Brain microvascular endothelial cell (primary cell): ENCODE measurements around the gene TNIP1.

Source experiments
- DNase-seq: peaks from one replicate; pipeline ENCODE4 v3.0.0-alpha.2; 2020
- H3K27ac ChIP-seq: fragments of 250-450 bp; sonication (Bioruptor Pico); 2 replicates; pipeline ENCODE4 v1.5.1; 2020; ENCODE audit warnings: mild to moderate bottlenecking, moderate library complexity
- H3K27me3 ChIP-seq: fragments of 250-450 bp; sonication (Bioruptor Pico); replicated peaks from 2 replicates; pipeline ENCODE4 v1.5.1; 2020; ENCODE audit warnings: mild to moderate bottlenecking
- H3K36me3 ChIP-seq: fragments of 250-450 bp; sonication (Bioruptor Pico); replicated peaks from 2 replicates; pipeline ENCODE4 v1.5.1; 2020; ENCODE audit warnings: mild to moderate bottlenecking
- H3K4me3 ChIP-seq: 2 replicates; pipeline ENCODE4 v1.5.1; 2011; ENCODE audit warnings: low read depth, mild to moderate bottlenecking, control low read depth, low read length, moderate library complexity
- in situ Hi-C: cut with HindIII; loops from 2 replicates; pipeline ENCODE4 v1.10.0; 2017; ENCODE audit warnings: low sequenced_read_pairs, low pct_ligation_motif_present
- TF ChIP-seq, protein P1 (sequence below): IDR thresholded peaks from 2 replicates; pipeline ENCODE4 v1.5.1; 2011; ENCODE audit warnings: low read depth, mild to moderate bottlenecking, moderate library complexity, low read length, control low read depth, inconsistent platforms; ENCODE audit errors: missing control alignments

Gene TNIP1

DNA sequence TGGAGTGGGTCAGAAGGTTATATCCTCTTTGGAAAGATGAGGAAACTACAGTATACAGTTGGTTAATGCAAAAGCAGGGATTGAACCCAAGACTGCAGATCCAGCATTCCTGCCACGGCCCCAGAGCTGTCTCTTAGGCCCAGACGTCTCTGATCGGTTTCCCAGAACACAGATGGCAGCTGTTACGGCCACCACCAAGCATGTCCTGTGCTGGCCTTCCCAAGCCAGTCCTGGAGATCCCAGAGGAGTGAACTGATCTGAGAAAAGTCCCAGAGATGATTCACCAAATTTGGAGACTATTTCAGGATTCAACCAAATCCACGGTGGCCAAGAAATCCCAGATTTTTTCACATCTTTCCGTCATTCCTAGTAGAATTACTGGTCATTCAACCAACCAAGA, 20.1 kb downstream of the TNIP1 start:
- no peaks in the 10 kb centered on the region for H3K27me3 ChIP-seq
- DNase-seq: no peak
- TF ChIP-seq, protein P1, sequence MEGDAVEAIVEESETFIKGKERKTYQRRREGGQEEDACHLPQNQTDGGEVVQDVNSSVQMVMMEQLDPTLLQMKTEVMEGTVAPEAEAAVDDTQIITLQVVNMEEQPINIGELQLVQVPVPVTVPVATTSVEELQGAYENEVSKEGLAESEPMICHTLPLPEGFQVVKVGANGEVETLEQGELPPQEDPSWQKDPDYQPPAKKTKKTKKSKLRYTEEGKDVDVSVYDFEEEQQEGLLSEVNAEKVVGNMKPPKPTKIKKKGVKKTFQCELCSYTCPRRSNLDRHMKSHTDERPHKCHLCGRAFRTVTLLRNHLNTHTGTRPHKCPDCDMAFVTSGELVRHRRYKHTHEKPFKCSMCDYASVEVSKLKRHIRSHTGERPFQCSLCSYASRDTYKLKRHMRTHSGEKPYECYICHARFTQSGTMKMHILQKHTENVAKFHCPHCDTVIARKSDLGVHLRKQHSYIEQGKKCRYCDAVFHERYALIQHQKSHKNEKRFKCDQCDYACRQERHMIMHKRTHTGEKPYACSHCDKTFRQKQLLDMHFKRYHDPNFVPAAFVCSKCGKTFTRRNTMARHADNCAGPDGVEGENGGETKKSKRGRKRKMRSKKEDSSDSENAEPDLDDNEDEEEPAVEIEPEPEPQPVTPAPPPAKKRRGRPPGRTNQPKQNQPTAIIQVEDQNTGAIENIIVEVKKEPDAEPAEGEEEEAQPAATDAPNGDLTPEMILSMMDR: no peak
- no peak overlapping the region for H3K27ac ChIP-seq
- peaks cover 52% of the 10 kb centered on the region for H3K36me3 ChIP-seq
- no peak overlapping the region for H3K4me3 ChIP-seq
- in situ Hi-C loops: no loop called here

DNA sequence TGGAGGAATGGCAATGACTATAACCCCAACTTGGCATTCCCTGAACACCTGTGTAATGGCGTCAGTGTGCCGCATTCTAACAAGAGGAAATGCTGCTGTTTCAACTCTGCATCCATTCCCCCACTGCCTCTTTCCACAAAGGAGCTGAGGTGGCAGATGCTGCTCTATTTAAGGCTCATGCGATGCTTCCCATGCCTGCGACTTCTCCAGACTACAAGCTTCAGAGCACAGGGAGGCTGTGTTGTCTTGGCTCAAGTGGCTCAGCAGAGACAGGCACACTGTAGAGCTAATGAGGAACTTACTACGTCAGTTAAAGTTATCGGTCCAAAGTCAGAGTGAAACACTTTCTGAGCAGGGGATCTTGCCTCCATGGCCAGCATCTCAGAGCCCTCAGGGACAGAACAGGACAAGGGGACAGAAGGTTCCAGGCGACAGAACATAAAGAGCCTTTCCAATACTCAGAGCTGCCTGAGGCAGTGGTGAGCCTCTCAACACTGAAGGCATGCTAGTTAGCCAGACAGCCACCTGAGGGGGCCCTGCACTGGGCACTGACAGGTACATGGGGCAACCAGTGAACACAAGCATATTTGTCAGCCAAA, 21.8 kb downstream of the TNIP1 start:
- peaks cover 68% of the 10 kb centered on the region for H3K36me3 ChIP-seq
- TF ChIP-seq, protein P1: no peak
- DNase-seq: no peak
- H3K27me3 ChIP-seq: no peaks in the 10 kb centered on the region
- in situ Hi-C loops: no loop called here
- no peak overlapping the region for H3K4me3 ChIP-seq
- no peak overlapping the region for H3K27ac ChIP-seq

DNA sequence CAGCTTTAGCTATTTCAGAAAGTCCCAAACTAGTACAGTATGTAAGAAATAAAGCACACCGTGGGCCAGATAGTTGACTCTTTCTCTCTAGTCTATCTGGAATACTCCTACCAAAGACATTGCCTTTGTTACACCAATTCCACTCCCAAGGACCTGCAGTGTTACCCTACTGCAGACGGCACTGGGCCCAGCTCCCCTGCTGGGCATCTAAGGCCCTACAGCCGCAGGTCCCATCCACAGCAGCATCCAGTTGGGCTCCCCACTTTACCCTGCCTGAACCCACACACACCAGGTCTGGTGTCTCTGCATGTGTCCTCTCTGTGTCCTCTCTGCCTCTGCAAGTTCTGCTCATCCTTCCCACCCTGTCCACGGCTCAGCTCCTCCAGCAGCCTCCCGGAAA, 22.5 kb downstream of the TNIP1 start:
- H3K36me3 ChIP-seq: peaks cover 71% of the 10 kb centered on the region
- no peak overlapping the region for H3K4me3 ChIP-seq

DNA sequence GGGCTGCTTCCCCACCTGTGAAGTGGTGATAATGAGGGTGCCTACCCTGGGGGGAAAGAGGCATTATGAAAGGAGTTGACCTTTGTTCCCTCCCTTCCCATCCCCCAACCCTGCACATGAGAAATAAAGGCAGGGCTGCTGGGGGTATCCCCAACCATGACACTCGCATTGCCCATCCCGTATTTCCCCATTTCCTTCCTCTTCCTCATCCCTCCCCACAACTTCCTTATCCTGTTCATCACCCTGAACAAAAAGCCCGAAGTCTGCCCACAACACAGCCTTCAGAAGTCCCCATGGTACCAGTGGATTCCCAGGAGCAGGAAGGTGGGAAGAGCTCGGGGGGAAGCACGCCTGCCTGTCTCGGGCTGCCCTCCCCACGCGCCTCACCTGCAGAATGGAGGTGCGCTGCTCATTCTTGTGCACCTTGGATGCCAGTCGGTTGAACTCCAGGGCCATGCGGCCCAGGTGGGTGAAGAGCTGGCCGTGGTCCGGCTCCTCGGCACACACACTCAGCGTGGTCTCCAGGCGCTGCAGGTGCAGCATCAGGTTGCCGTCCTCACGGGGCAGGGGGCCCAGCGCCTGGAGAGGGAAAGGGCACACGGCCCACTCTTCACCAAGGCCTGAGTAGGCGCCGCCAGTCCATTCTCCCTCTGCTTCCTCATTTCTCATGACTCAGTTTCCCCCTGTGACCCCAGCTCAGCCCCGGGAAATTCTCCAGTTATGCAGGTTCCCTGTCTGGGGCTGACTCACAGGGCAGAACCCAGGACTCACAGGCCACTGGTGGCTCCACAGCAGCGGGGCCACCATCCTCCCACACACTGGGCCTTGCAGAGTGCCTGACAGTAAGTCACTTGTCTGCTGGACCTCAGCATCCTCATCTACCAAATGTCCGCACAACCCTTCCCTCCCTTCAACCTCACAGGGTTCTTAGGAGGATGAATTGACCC, 24.2 kb downstream of the TNIP1 start:
- Histone ChIP-seq H3K36me3 (peaks cover 64% of the 10 kb centered on the region), H3K27me3 (no peaks in the 10 kb centered on the region), H3K27ac (no peak overlapping the region), H3K4me3 (no peak overlapping the region)
- TF ChIP-seq, protein P1: no peak
- in situ Hi-C loops: no loop called here
- no peak for DNase-seq

More for the DNA sequence above, 22.5 kb downstream of the TNIP1 start:
- no peaks in the 10 kb centered on the region for H3K27me3 ChIP-seq
- H3K27ac ChIP-seq: no peak overlapping the region
- DNase-seq: no peak
- in situ Hi-C loops: no loop called here
- TF ChIP-seq, protein P1: peak; percentile 51

DNA sequence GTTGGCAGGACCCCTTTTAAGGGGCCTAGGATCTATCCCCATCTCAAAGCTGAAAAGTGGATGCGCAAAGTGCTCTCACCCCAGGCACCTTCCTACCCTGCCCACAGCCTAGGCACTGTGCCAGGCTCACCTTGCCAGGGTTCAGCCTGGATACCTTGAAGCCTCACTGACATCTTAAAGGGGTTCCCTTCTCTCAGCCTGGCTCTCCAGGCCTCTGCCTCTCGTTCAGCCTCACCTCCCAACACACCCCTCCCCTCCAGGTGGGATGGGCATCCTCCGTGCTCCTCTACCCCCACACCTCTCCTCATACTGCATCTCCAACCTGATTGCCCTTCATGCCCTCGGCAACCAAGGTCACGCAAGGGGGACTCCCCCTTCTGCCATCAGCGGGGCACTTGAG, 25.5 kb downstream of the TNIP1 start:
- in situ Hi-C loops: no loop called here
- Histone ChIP-seq H3K36me3 (peaks cover 61% of the 10 kb centered on the region), H3K4me3 (no peak overlapping the region), H3K27me3 (no peaks in the 10 kb centered on the region), H3K27ac (no peak overlapping the region)
- TF ChIP-seq, protein P1: no peak
- DNase-seq: no peak
